Fibroblast of lung (primary cell): ENCODE measurements around the gene CST11. TPM values are rescaled to one million over a fixed set of nuclear protein-coding genes. Genes with fewer than 3 reads are reported as not detected.

Source experiments
- DNase-seq, 2 donors: peaks; one replicate each; pipeline versions ENCODE4 v3.0.0 to v3.0.0-alpha.2; 2010; ENCODE audit warnings: low read depth in 2 of 2
- H2AFZ ChIP-seq: 2 replicates; pipeline ENCODE4 v1.5.1; 2012; ENCODE audit warnings: low read length, control low read depth, inconsistent platforms
- H3K27ac ChIP-seq: 2 replicates; pipeline ENCODE4 v1.5.1; 2011; ENCODE audit warnings: low read length, control low read depth; ENCODE audit not compliant: insufficient read depth
- H3K27me3 ChIP-seq: 2 replicates; pipeline ENCODE4 v1.5.1; 2011; ENCODE audit warnings: mild to moderate bottlenecking, low read length; ENCODE audit not compliant: control insufficient read depth, insufficient read depth
- H3K36me3 ChIP-seq: 2 replicates; pipeline ENCODE4 v1.5.1; 2011; ENCODE audit warnings: low read length; ENCODE audit not compliant: control insufficient read depth, insufficient read depth
- H3K4me1 ChIP-seq: 2 replicates; pipeline ENCODE4 v1.5.1; 2011; ENCODE audit warnings: low read length; ENCODE audit not compliant: control insufficient read depth, insufficient read depth; ENCODE audit errors: extremely low read depth
- H3K4me2 ChIP-seq: 2 replicates; pipeline ENCODE4 v1.5.1; 2011; ENCODE audit warnings: low read length, control low read depth; ENCODE audit not compliant: insufficient read depth; ENCODE audit errors: extremely low read depth
- H3K4me3 ChIP-seq, 4 experiments: fragments of 200-600 bp in 1 of 4; sonication (generic) in 1 of 4; replicated peaks in 1 of 4; 2 replicates each; pipeline ENCODE4 v1.5.1; 2011 to 2016; ENCODE audit warnings: low read length in 4 of 4, low read depth in 3 of 4, mild to moderate bottlenecking in 3 of 4, control low read depth in 2 of 4, inconsistent platforms in 1 of 4, mixed read lengths in 1 of 4; ENCODE audit not compliant: insufficient read depth in 1 of 4; ENCODE audit errors: control extremely low read depth in 1 of 4
- H3K79me2 ChIP-seq: 2 replicates; pipeline ENCODE4 v1.5.1; 2012; ENCODE audit warnings: mild to moderate bottlenecking, low read length, inconsistent platforms; ENCODE audit not compliant: control insufficient read depth, insufficient read depth
- H3K9ac ChIP-seq: 2 replicates; pipeline ENCODE4 v1.5.1; 2011; ENCODE audit warnings: mild to moderate bottlenecking, low read length, control low read depth; ENCODE audit not compliant: insufficient read depth
- H3K9me3 ChIP-seq: 2 replicates; pipeline ENCODE4 v1.5.1; 2012; ENCODE audit warnings: low read depth, low read length; ENCODE audit not compliant: control insufficient read depth, insufficient read depth
- H4K20me1 ChIP-seq: 2 replicates; pipeline ENCODE4 v1.5.1; 2011; ENCODE audit warnings: low read length; ENCODE audit not compliant: control insufficient read depth, insufficient read depth; ENCODE audit errors: extremely low read depth
- CTCF ChIP-seq, 2 donors: IDR thresholded peaks in 1 of 2; conservative IDR thresholded peaks in 1 of 2; 1 replicate in 1 of 2; 2 replicates in 1 of 2; pipeline ENCODE4 v1.5.1; 2011 to 2012; ENCODE audit warnings: low read length in 2 of 2, control low read depth in 1 of 2, inconsistent platforms in 1 of 2, low read depth in 1 of 2, mild to moderate bottlenecking in 1 of 2
- EZH2 ChIP-seq: IDR thresholded peaks from 2 replicates; pipeline ENCODE4 v1.5.1; 2012; ENCODE audit warnings: low read length, control low read depth, mild to moderate bottlenecking; ENCODE audit errors: missing control alignments
- polyA plus RNA-seq, 2 donors: library from polyadenylated mRNA; depleted of rRNA in 1 of 2; stranded (reverse) in 1 of 2; unstranded in 1 of 2; fragments of >200 nt; gene quantifications; 2 replicates each; pipeline ENCODE4 v1.2.1, GENCODE V29; 2011 to 2012; ENCODE audit warnings: missing spikeins in 1 of 2
- total RNA-seq: library from RNA; depleted of rRNA; stranded (reverse); fragments of >200 nt; gene quantifications from 2 replicates; pipeline ENCODE4 v1.2.1, GENCODE V29; 2014

CST11 gene
- total and polyA plus RNA-seq, 2 donors (not counting 1 experiment from before 2014, with no cell fraction given) = not detected

- Histone ChIP-seq H3K36me3 (no peaks in the 10 kb centered on the region), H3K27ac (no peak overlapping the region), H3K27me3 (no peaks in the 10 kb centered on the region), H4K20me1 (no peaks in the 10 kb centered on the region), H3K4me3 (no peak overlapping the region), H3K9ac (no peak overlapping the region), H2AFZ (no peak overlapping the region), H3K4me1 (peaks cover 4% of the 10 kb centered on the region), H3K4me2 (no peak overlapping the region), H3K79me2 (peaks cover 72% of the 10 kb centered on the region), H3K9me3 (no peaks in the 10 kb centered on the region)
- DNase-seq = no peak
- TF ChIP-seq CTCF (conservative IDR thresholded peaks at IDR 0.05 in 1 of 2, IDR thresholded peaks at IDR 0.05 in 1 of 2; ENCODE audit: low read depth in 1 of 2, low read length in 2 of 2) (no peak), EZH2 (no peak)
Measured at GRCh38 chr20:23414526-23415188, 38.0 kb downstream of the CST11 start.

GRCh38 chr20:23413862-23414422 lies 38.7 kb downstream of the CST11 start:
- H4K20me1 ChIP-seq = no peaks in the 10 kb centered on the region
- no peak overlapping the region for H3K27ac ChIP-seq
- no peak overlapping the region for H2AFZ ChIP-seq
- no peak overlapping the region for H3K4me3 ChIP-seq
- no peaks in the 10 kb centered on the region for H3K36me3 ChIP-seq
- H3K27me3 ChIP-seq = no peaks in the 10 kb centered on the region
- no peak overlapping the region for H3K9ac ChIP-seq
- H3K9me3 ChIP-seq = no peaks in the 10 kb centered on the region
- no peak for DNase-seq
- peaks cover 70% of the 10 kb centered on the region for H3K79me2 ChIP-seq
- peaks cover 4% of the 10 kb centered on the region for H3K4me1 ChIP-seq
- H3K4me2 ChIP-seq = no peak overlapping the region
- no peak for TF ChIP-seq CTCF (conservative IDR thresholded peaks at IDR 0.05 in 1 of 2, IDR thresholded peaks at IDR 0.05 in 1 of 2; ENCODE audit: low read depth in 1 of 2, low read length in 2 of 2)
- no peak for TF ChIP-seq EZH2

- H4K20me1 ChIP-seq = no peaks in the 10 kb centered on the region
- TF ChIP-seq EZH2 (no peak), CTCF (conservative IDR thresholded peaks at IDR 0.05 in 1 of 2, IDR thresholded peaks at IDR 0.05 in 1 of 2; ENCODE audit: low read depth in 1 of 2, low read length in 2 of 2) (no peak)
- no peak overlapping the region for H2AFZ ChIP-seq
- no peaks in the 10 kb centered on the region for H3K36me3 ChIP-seq
- no peaks in the 10 kb centered on the region for H3K27me3 ChIP-seq
- no peak overlapping the region for H3K27ac ChIP-seq
- peak in 1 of 2 donors; percentile 50 for DNase-seq
- H3K4me3 ChIP-seq = no peak overlapping the region
- H3K4me1 ChIP-seq = peaks cover 4% of the 10 kb centered on the region
- H3K4me2 ChIP-seq = no peak overlapping the region
- H3K9ac ChIP-seq = no peak overlapping the region
- H3K79me2 ChIP-seq = peaks cover 68% of the 10 kb centered on the region
- H3K9me3 ChIP-seq = no peaks in the 10 kb centered on the region
Measured at GRCh38 chr20:23412026-23412425, 40.6 kb downstream of the CST11 start.
